Cortex of kidney (tissue), 1 donor: ENCODE data around the gene OTX2.

Source experiments
- DNase-seq: peaks from one replicate; lab custom pipeline; 2025; lab: John Stamatoyannopoulos, UW

The OTX2 gene

DNA sequence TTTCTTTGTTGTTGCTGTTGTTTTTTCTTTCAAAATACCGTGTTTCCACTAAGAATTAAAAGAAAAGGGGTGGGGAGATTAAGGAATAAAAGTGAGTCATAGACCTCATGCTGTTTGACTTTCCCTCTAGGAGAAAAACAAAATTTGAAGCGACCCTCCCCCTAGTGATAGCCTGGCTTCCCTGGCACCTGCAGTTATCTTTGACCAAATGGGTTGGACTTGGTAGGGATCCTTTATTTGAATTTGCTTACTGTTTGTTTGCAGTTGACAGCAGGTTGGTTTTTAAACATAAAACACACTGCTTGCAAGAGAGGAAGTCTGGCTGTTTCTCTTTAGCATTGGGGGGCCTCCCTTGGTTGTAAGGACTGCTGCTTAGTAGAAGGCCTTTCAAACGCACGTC lies 14.0 kb downstream of the OTX2 start:
- DNase-seq, result no peak

DNA sequence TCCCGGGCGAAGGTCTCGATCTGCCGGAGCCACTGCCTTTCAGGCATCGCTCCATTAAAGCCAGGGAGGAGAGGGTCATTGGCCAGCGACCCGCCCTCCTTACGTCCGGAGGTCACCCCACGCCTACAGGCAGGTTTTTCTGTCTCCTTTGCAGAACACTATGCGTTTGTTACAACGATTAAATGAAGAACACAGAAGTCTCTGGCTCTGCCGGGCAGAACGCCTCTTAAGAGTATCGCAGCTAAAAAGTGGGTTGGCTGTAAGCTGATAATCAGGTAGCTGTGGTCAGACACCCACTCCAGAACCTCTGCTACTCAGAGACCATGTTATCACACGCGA lies 15.0 kb downstream of the OTX2 start:
- DNase-seq, result no peak

- DNase-seq, result no peak
These were observed 15.6 kb downstream of the OTX2 start for GRCh38 chr14:56794557-56795283.

DNA sequence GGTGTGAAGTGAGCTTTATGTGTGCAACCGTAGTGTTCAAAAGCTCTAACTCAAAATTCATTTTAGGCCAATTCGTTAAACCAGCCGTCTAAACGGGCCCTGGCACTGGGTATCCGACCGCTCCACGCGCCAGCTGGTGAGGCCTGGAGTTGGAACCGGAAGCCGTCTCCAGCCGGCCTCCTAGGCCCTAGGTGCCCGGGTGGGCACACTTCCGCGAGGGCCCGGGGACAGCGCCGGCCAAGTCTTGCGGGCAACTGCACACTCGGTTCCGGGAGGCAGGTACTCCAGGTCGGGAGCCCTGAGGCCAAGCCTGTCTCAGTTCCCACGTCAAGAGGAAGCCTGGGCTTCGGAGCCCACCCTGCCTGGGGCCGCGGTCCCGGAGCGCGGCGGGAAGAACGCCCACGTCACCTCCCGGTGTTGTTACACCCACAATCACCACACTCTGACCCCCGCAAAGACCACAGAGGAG lies 16.2 kb downstream of the OTX2 start:
- DNase-seq, result no peak

- no peak for DNase-seq
These were observed 20.3 kb downstream of the OTX2 start for GRCh38 chr14:56789955-56790354.

GRCh38 chr14:56787530-56787929 lies 22.7 kb downstream of the OTX2 start:
- no peak for DNase-seq

- DNase-seq, result no peak
These were observed 27.6 kb downstream of the OTX2 start for GRCh38 chr14:56782711-56783110.

DNA sequence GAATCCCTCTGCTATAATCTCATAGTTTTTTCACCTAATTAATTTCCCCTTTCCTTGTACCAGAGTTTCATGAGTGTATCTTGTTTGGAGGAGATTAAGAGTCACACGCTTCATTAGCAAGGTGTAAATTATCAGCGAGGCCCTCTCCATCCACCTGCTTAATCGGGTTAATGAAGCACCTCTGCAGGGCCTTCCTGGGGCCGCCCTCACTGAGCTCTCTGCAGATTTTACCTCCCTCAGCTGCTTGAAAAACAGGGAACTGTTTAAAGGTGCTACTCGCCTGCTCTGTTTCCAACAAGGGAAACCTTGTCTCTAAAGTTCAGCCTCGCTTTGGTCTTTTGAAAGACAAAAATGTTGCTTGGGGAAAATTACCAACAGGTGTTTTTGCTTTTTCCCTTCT lies 35.8 kb downstream of the OTX2 start:
- DNase-seq, result no peak

DNA sequence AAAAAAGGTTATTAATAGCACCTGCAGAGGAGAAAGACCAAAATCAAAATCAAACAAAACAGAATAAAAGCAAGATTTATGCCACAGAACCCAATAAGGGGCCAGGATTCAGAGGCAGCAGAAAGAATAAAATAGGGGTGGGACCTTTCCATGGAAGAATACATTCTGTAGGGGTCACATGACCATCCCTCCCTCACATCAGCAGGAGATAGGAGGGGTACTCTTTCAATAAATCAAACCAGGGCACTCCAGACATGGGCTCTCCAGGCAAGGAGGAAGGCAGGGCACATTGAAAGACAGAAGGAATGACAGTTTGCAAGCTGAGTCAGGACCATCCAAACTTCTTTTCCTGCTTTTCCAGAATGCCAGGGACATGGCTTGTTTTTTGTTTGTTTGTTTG lies 39.8 kb downstream of the OTX2 start:
- no peak for DNase-seq

DNA sequence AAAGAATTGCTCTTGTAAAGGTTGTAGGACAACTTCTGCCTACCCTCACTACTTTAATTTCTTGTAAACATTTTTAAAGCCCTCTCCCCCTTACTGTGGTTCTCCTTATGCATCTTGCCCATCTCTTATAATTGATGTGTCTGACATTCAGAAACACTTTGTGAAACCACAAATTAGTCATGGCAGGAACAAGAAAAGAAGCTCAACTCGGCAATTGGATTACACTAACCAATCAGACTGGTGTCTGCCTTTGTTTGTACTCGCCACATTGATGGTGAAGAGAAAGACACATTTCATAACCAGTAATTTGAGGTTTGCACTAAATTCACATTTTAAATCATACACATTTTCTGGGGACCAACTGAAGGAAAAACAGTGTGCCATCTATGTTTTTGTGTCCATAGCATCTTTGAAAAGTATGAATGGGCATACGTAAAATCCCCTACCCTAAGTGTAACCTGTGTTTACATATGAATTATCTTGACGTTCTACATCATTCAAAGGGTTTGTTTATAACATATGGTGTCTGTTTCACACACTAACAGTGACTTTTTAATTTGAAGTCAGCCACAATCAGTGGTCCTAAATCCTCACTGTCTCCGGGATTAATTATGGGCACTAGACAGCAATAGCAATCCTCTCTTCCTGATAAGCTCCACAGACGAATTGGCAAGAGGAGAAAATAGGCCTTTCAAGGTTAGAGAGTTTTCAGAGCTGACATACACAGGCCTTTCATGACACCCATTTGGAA lies 49.9 kb downstream of the OTX2 start:
- DNase-seq, result no peak

GRCh38 chr14:56759633-56760032 lies 50.6 kb downstream of the OTX2 start:
- DNase-seq, result no peak

DNA sequence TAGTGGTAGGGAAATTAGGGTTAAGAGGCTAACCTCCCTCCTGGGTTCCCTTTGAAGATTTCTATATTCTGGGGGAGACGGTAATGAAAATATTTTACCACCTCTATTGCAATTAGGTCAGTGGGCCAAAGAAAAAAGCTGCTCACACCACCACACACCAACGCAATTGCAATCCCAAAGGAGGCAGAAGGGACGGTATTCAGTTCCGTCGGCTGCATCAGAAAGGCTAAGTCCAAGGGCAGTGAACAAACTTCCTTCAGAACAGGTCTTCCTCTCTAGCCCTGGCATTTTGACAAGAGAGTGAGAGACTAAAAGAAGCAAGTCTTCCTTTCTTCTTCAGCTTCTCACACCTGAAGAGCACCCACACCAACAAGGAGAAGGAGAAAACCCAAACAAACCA lies 51.2 kb downstream of the OTX2 start:
- no peak for DNase-seq

DNA sequence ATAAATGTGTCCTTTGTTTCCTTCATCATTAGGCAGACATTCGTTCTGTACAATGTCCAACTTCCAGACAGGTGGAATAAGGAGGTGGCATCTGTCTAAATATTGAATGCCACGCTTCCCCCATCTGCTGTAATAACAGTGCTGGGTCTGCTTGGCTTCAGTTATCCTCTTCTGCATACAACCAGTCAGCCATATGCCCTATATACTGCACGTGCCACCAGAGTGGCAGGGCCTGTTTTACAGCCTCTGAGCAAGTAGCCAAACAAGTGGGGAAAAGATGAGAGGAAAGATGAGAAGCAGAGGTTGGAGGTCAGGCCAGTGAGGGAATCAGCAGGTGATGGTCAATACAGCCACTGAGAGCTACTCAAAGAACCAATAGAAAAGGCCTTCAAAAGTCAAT lies 55.4 kb downstream of the OTX2 start:
- DNase-seq, result no peak

DNA sequence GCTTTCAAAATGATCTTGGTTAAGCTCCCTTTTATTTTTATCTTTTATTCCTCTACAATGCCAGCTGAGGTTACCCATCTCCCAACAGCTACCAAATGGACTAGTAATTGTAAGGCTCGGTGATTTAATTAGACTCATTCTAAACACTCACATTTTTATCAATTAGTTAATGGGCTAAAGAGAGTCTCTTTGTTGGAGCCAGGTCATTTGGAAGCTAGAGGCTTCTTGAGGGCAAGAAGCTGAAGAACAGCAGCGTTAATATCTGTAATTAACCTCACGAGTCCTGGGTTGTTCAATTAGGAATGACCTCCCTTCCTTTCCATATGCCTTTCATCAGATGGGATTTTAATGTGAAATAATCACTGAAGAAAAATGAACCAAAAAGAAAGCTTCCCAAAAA lies 56.9 kb downstream of the OTX2 start:
- no peak for DNase-seq

GRCh38 chr14:56752428-56752827 lies 57.9 kb downstream of the OTX2 start:
- DNase-seq, result no peak

- DNase-seq, result no peak
These were observed 58.8 kb downstream of the OTX2 start for GRCh38 chr14:56751471-56751870.
